Smooth muscle cell (in vitro differentiated cells): ENCODE results near the gene PPP2R5A. TPM values are rescaled to one million over a fixed set of nuclear protein-coding genes. Genes with fewer than 3 reads are reported as not detected.

ENCODE experiments used
- DNase-seq: peaks from one replicate; lab custom pipeline; 2025; ENCODE audit not compliant: unreplicated experiment; lab: John Stamatoyannopoulos, UW
- H2AFZ ChIP-seq: fragments of 200-600 bp; sonication (generic); 2 replicates; pipeline ENCODE4 v1.6.0; 2016; ENCODE audit warnings: antibody characterized with exemption, low read depth, mild to moderate bottlenecking
- H3F3A ChIP-seq: fragments of 200-600 bp; sonication (generic); 2 replicates; pipeline ENCODE4 v1.6.0; 2017; ENCODE audit warnings: antibody characterized with exemption, low read depth
- H3K27ac ChIP-seq: fragments of 200-600 bp; sonication (generic); 2 replicates; pipeline ENCODE4 v1.5.1; 2016; ENCODE audit warnings: low read depth, mild to moderate bottlenecking
- H3K27me3 ChIP-seq: fragments of 200-600 bp; sonication (generic); 2 replicates; pipeline ENCODE4 v1.6.1; 2016; ENCODE audit warnings: low read depth, mild to moderate bottlenecking
- H3K36me3 ChIP-seq: fragments of 200-600 bp; sonication (generic); 2 replicates; pipeline ENCODE4 v1.5.1; 2016; ENCODE audit warnings: low read depth
- H3K4me1 ChIP-seq: fragments of 200-600 bp; sonication (generic); 2 replicates; pipeline ENCODE4 v1.5.1; 2016; ENCODE audit warnings: low read depth
- H3K4me2 ChIP-seq: fragments of 200-600 bp; sonication (generic); 2 replicates; pipeline ENCODE4 v1.6.0; 2016; ENCODE audit warnings: mild to moderate bottlenecking
- H3K4me3 ChIP-seq: fragments of 200-600 bp; sonication (generic); 2 replicates; pipeline ENCODE4 v1.5.1; 2016; ENCODE audit warnings: mild to moderate bottlenecking
- H3K79me2 ChIP-seq: fragments of 200-600 bp; sonication (generic); 2 replicates; pipeline ENCODE4 v1.6.0; 2016; ENCODE audit warnings: low read depth, mild to moderate bottlenecking
- H3K9ac ChIP-seq: fragments of 200-600 bp; sonication (generic); 2 replicates; pipeline ENCODE4 v1.6.0; 2016; ENCODE audit warnings: low read depth
- H3K9me3 ChIP-seq: fragments of 200-600 bp; sonication (generic); replicated peaks from 2 replicates; pipeline ENCODE4 v1.5.1; 2016; ENCODE audit warnings: low read depth
- H4K20me1 ChIP-seq: fragments of 200-600 bp; sonication (generic); 2 replicates; pipeline ENCODE4 v1.6.0; 2016; ENCODE audit warnings: low read depth
- WGBS: methylation state at CpG from one replicate; pipeline ENCODE4 v1.1.7; 2016; ENCODE audit warnings: low lambda C conversion rate; 5-methylcytosine and 5-hydroxymethylcytosine counted together
- polyA plus RNA-seq: library from polyadenylated mRNA; unstranded; fragments of >200 nt; fragmentation: Nextera tagmentation; extraction: Ambion mirVana; gene quantifications from 2 replicates; pipeline ENCODE4 v1.2.1, GENCODE V29; 2016
- total RNA-seq: library from RNA; depleted of rRNA; stranded (reverse); fragments of >200 nt; gene quantifications from 2 replicates; pipeline ENCODE4 v1.2.3, GENCODE V29; 2014
- TF ChIP-seq, protein P1 (sequence below): fragments of 200-600 bp; sonication (generic); IDR thresholded peaks from 2 replicates; pipeline ENCODE4 v1.5.1; 2017; ENCODE audit warnings: borderline replicate concordance, mild to moderate bottlenecking, antibody characterized with exemption; ENCODE audit not compliant: insufficient read depth, poor library complexity, severe bottlenecking

Gene PPP2R5A
- total and polyA plus RNA-seq, 2 experiments from 2014 or later = 12.3 to 17.6 TPM

GRCh38 chr1:212353181-212353580 lies 68.0 kb downstream of the PPP2R5A start:
- TF ChIP-seq, protein P1, sequence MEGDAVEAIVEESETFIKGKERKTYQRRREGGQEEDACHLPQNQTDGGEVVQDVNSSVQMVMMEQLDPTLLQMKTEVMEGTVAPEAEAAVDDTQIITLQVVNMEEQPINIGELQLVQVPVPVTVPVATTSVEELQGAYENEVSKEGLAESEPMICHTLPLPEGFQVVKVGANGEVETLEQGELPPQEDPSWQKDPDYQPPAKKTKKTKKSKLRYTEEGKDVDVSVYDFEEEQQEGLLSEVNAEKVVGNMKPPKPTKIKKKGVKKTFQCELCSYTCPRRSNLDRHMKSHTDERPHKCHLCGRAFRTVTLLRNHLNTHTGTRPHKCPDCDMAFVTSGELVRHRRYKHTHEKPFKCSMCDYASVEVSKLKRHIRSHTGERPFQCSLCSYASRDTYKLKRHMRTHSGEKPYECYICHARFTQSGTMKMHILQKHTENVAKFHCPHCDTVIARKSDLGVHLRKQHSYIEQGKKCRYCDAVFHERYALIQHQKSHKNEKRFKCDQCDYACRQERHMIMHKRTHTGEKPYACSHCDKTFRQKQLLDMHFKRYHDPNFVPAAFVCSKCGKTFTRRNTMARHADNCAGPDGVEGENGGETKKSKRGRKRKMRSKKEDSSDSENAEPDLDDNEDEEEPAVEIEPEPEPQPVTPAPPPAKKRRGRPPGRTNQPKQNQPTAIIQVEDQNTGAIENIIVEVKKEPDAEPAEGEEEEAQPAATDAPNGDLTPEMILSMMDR = no peak
- no peak for DNase-seq

DNA sequence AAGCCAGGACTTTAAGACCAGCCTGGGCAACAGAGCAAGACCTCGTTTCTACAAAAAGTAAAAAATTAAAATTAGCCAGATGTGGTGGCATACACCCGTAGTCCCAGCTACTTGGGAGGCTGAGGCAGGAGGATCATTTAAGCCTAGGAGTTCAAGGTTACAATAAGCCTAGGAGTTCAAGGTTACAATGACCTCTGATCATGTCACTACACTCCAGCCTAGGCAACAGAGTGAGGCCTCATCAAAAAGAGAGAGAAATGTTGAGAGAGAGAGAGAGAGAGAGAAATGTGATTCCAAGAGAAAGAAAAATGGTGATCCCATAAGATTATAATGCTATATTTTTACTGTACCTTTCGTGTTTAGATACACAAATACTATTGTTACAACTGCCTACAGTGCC lies 69.3 kb downstream of the PPP2R5A start:
- Histone ChIP-seq H3K4me1 (no peaks in the 10 kb centered on the region), H3K36me3 (peaks cover 7% of the 10 kb centered on the region), H4K20me1 (no peaks in the 10 kb centered on the region), H3K9me3 (no peaks in the 10 kb centered on the region), H3K4me2 (no peak overlapping the region), H3K79me2 (no peaks in the 10 kb centered on the region), H3K27me3 (no peaks in the 10 kb centered on the region), H3K27ac (no peak overlapping the region), H3K4me3 (no peak overlapping the region), H3F3A (no peaks in the 10 kb centered on the region), H2AFZ (no peak overlapping the region), H3K9ac (no peak overlapping the region)
- TF ChIP-seq, protein P1 = no peak
- 97% methylated on average over 3 of the region's 3 CpGs for WGBS
- no peak for DNase-seq

More at GRCh38 chr1:212353181-212353580, 68.0 kb downstream of the PPP2R5A start:
- H3K9me3 ChIP-seq = no peaks in the 10 kb centered on the region
- H4K20me1 ChIP-seq = no peaks in the 10 kb centered on the region
- H3K4me3 ChIP-seq = no peak overlapping the region
- H3K27ac ChIP-seq = no peak overlapping the region
- H3K4me1 ChIP-seq = no peaks in the 10 kb centered on the region
- H3K79me2 ChIP-seq = no peaks in the 10 kb centered on the region
- no peak overlapping the region for H3K9ac ChIP-seq
- H3K4me2 ChIP-seq = no peak overlapping the region
- H3F3A ChIP-seq = no peaks in the 10 kb centered on the region
- no peak overlapping the region for H2AFZ ChIP-seq
- WGBS = 70% methylated on average over 2 of the region's 2 CpGs
- H3K27me3 ChIP-seq = no peaks in the 10 kb centered on the region
- H3K36me3 ChIP-seq = peaks cover 10% of the 10 kb centered on the region

- H3K27ac ChIP-seq = no peak overlapping the region
- no peak for DNase-seq
- H4K20me1 ChIP-seq = no peaks in the 10 kb centered on the region
- no peaks in the 10 kb centered on the region for H3F3A ChIP-seq
- TF ChIP-seq, protein P1 = no peak
- H3K79me2 ChIP-seq = no peaks in the 10 kb centered on the region
- no peaks in the 10 kb centered on the region for H3K27me3 ChIP-seq
- no peaks in the 10 kb centered on the region for H3K4me1 ChIP-seq
- H2AFZ ChIP-seq = no peak overlapping the region
- H3K4me2 ChIP-seq = no peak overlapping the region
- H3K4me3 ChIP-seq = no peak overlapping the region
- no peak overlapping the region for H3K9ac ChIP-seq
- WGBS = 96% methylated on average over 3 of the region's 3 CpGs
- H3K9me3 ChIP-seq = no peaks in the 10 kb centered on the region
- peaks cover 7% of the 10 kb centered on the region for H3K36me3 ChIP-seq
Measured at GRCh38 chr1:212355230-212355969, 70.2 kb downstream of the PPP2R5A start.

DNA sequence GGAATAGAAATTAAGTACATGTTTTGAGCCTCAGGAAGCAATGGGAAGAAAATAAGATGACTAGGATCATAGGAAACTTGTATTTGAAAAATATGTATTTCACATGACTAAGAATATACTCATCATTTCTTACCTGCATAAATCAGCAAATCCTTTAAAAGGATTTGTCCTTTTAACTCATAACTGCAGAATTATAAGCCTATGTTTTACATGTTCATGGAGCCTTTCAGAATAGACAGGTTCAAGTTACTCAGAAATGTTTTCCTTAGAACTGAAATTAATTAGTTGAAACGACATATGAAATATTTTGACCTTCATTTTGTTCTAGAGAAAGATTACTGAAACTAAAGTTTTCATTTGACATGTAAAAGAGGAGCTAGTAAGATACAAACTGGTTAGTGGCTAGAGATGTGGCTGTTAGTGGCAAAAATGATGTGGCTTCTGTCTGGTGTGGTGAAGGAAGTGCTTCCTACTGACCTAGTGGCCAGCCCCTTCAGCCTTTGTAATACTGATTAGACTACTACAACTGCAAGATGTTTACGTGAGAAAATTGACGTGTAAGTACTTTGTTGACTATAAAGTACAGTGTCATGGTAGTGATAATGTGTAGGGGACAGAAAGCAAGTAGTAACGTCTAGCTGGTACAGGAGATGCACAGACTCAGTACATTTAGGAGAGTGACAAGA lies 74.7 kb downstream of the PPP2R5A start:
- H3F3A ChIP-seq = no peaks in the 10 kb centered on the region
- H3K9ac ChIP-seq = no peak overlapping the region
- no peak overlapping the region for H3K4me3 ChIP-seq
- no peak overlapping the region for H3K4me2 ChIP-seq
- WGBS = 88% methylated on average over 4 of the region's 4 CpGs
- TF ChIP-seq, protein P1 = no peak
- H3K27me3 ChIP-seq = no peaks in the 10 kb centered on the region
- H3K79me2 ChIP-seq = no peaks in the 10 kb centered on the region
- no peaks in the 10 kb centered on the region for H4K20me1 ChIP-seq
- no peaks in the 10 kb centered on the region for H3K4me1 ChIP-seq
- peaks cover 11% of the 10 kb centered on the region for H3K36me3 ChIP-seq
- H3K27ac ChIP-seq = no peak overlapping the region
- no peaks in the 10 kb centered on the region for H3K9me3 ChIP-seq
- DNase-seq = no peak
- no peak overlapping the region for H2AFZ ChIP-seq
